ENCODE data around the gene ARPIN. TPM values are rescaled to one million over a fixed set of nuclear protein-coding genes. Genes with fewer than 3 reads are reported as not detected.

Gene ARPIN
- total and polyA plus RNA-seq, 4 experiments from 2014 or later, result 0.11 to 0.26 TPM; not detected in 2

GRCh38 chr15:89877083-89877425 is 35.7 kb downstream of the ARPIN start:
- Mint-ChIP-seq H3K27me3 (no peaks in the 10 kb centered on the region), H3K27ac (peak overlapping the region in 3 of 7 donors; percentile 7 to 67 (median 66)), H3K9me3 (no peaks in the 10 kb centered on the region), H3K4me1 (peaks cover 4 to 7% (median 5%) of the 10 kb centered on the region in 4 donors), H3K4me3 (no peak overlapping the region), H3K36me3 (peaks cover 18 to 38% of the 10 kb centered on the region in 2 donors)
- Histone ChIP-seq H3K36me3 (ENCODE audit: insufficient read depth, low read length) (no peaks in the 10 kb centered on the region), H3K4me1 (ENCODE audit: insufficient read depth, low read length) (no peaks in the 10 kb centered on the region), H3K9me3 (ENCODE audit: control insufficient read depth in 1 of 2, low read length in 2 of 2) (no peaks in the 10 kb centered on the region), H3K27me3 (ENCODE audit: insufficient read depth, low read length) (no peaks in the 10 kb centered on the region), H3K4me3 (ENCODE audit: low read length in 2 of 2) (no peak overlapping the region), H3K27ac (ENCODE audit: low read depth, low read length) (no peak overlapping the region)
- intact Hi-C loops (cut with micrococcal nuclease), result loop anchor here (5.0 kb wide), 1 partner anchor 210 kb away; no protein-coding TSS in a partner anchor
- ChIA-PET POLR2A (ENCODE audit: partially characterized antibody) (interaction anchor here (0.9 to 1.4 kb wide), 2 partner anchors 14 to 17 kb away, joined by 3 read pairs; partner anchors contain the start of gene AP3S2), CTCF (ENCODE audit: partially characterized antibody) (interaction anchor here (0.8 to 5.8 kb wide), 13 partner anchors 11 to 199 kb away, joined by 3 to 92 read pairs (median 5); partner anchors contain the start of gene AP3S2)
- no peak for DNase-seq

- peaks cover 3% of the 10 kb centered on the region for H3K36me3 ChIP-seq (ENCODE audit: insufficient read depth, low read length)
- Mint-ChIP-seq H3K4me3 (no peak overlapping the region), H3K27ac (peak overlapping the region in 3 of 7 donors; percentile 7 to 67 (median 66)), H3K36me3 (peaks cover 21 to 37% of the 10 kb centered on the region in 2 donors), H3K4me1 (peaks cover 4 to 7% (median 5%) of the 10 kb centered on the region in 4 donors), H3K27me3 (no peaks in the 10 kb centered on the region), H3K9me3 (no peaks in the 10 kb centered on the region)
- intact Hi-C loops (cut with micrococcal nuclease), result loop anchor here (5.0 kb wide), 1 partner anchor 211 kb away; no protein-coding TSS in a partner anchor
- DNase-seq, result no peak
- no peaks in the 10 kb centered on the region for H3K4me1 ChIP-seq (ENCODE audit: insufficient read depth, low read length)
- H3K27ac ChIP-seq (ENCODE audit: low read depth, low read length), result no peak overlapping the region
- POLR2A ChIA-PET (ENCODE audit: partially characterized antibody), result interaction anchor here (0.9 to 1.4 kb wide), 2 partner anchors 14 to 18 kb away, joined by 3 read pairs; partner anchors contain the start of gene AP3S2
- CTCF ChIA-PET (ENCODE audit: partially characterized antibody), result interaction anchor here (0.8 to 5.8 kb wide), 14 partner anchors 11 to 199 kb away, joined by 3 to 92 read pairs (median 5); partner anchors contain the start of gene AP3S2
- H3K9me3 ChIP-seq (ENCODE audit: control insufficient read depth in 1 of 2, low read length in 2 of 2), result no peaks in the 10 kb centered on the region
- no peak overlapping the region for H3K4me3 ChIP-seq (ENCODE audit: low read length in 2 of 2)
- no peaks in the 10 kb centered on the region for H3K27me3 ChIP-seq (ENCODE audit: insufficient read depth, low read length)
These were observed 36.2 kb downstream of the ARPIN start for GRCh38 chr15:89876396-89877082.

- intact Hi-C loops (cut with micrococcal nuclease), result loop anchor here (1.0 to 5.0 kb wide), 3 partner anchors 135 to 212 kb away; no protein-coding TSS in a partner anchor
- peaks cover 6% of the 10 kb centered on the region for H3K36me3 ChIP-seq (ENCODE audit: insufficient read depth, low read length)
- H3K4me1 ChIP-seq (ENCODE audit: insufficient read depth, low read length), result no peaks in the 10 kb centered on the region
- H3K27ac ChIP-seq (ENCODE audit: low read depth, low read length), result no peak overlapping the region
- Mint-ChIP-seq H3K36me3 (peaks cover 22 to 34% of the 10 kb centered on the region in 2 donors), H3K4me3 (no peak overlapping the region), H3K27me3 (no peaks in the 10 kb centered on the region), H3K9me3 (no peaks in the 10 kb centered on the region), H3K4me1 (peaks cover 4 to 7% (median 5%) of the 10 kb centered on the region in 4 donors), H3K27ac (peak overlapping the region in 4 of 7 donors; percentile 1 to 63 (median 58))
- DNase-seq, result no peak
- no peaks in the 10 kb centered on the region for H3K27me3 ChIP-seq (ENCODE audit: insufficient read depth, low read length)
- no peak overlapping the region for H3K4me3 ChIP-seq (ENCODE audit: low read length in 2 of 2)
- POLR2A ChIA-PET (ENCODE audit: partially characterized antibody), result no interaction called here
- no peaks in the 10 kb centered on the region for H3K9me3 ChIP-seq (ENCODE audit: control insufficient read depth in 1 of 2, low read length in 2 of 2)
- CTCF ChIA-PET (ENCODE audit: partially characterized antibody), result interaction anchor here (1.3 to 5.8 kb wide), 11 partner anchors 11 to 243 kb away, joined by 3 to 92 read pairs (median 11); partner anchors contain the start of gene AP3S2
These were observed 37.0 kb downstream of the ARPIN start for GRCh38 chr15:89875741-89876140.

- Histone ChIP-seq H3K9me3 (ENCODE audit: control insufficient read depth in 1 of 2, low read length in 2 of 2) (no peaks in the 10 kb centered on the region), H3K4me1 (ENCODE audit: insufficient read depth, low read length) (no peaks in the 10 kb centered on the region), H3K4me3 (ENCODE audit: low read length in 2 of 2) (no peak overlapping the region), H3K27ac (ENCODE audit: low read depth, low read length) (no peak overlapping the region), H3K36me3 (ENCODE audit: insufficient read depth, low read length) (peaks cover 11% of the 10 kb centered on the region), H3K27me3 (ENCODE audit: insufficient read depth, low read length) (no peaks in the 10 kb centered on the region)
- CTCF ChIA-PET (ENCODE audit: partially characterized antibody), result interaction anchor here (0.6 to 5.8 kb wide), 48 partner anchors 8 to 247 kb away, joined by 3 to 92 read pairs (median 4); partner anchors contain the start of genes AP3S2, IDH2 and MESP1
- Mint-ChIP-seq H3K9me3 (no peaks in the 10 kb centered on the region), H3K36me3 (peaks cover 28 to 40% of the 10 kb centered on the region in 2 donors), H3K27ac (peak overlapping the region in 6 of 7 donors; percentile 1 to 59 (median 29)), H3K4me3 (no peak overlapping the region), H3K27me3 (no peaks in the 10 kb centered on the region), H3K4me1 (peaks cover 4 to 7% (median 5%) of the 10 kb centered on the region in 4 donors)
- intact Hi-C loops (cut with micrococcal nuclease), result loop anchor here (1.0 to 5.0 kb wide), 3 partner anchors 135 to 212 kb away; no protein-coding TSS in a partner anchor
- POLR2A ChIA-PET (ENCODE audit: partially characterized antibody), result interaction anchor here (1.1 to 1.4 kb wide), 2 partner anchors 16 to 18 kb away, joined by 4 to 11 read pairs; partner anchors contain the start of gene AP3S2
- peak; percentile 67 to 75 (median 74) for DNase-seq
These were observed 37.7 kb downstream of the ARPIN start for GRCh38 chr15:89874926-89875564.

- H3K4me1 Mint-ChIP-seq, result peaks cover 4 to 7% (median 6%) of the 10 kb centered on the region in 4 donors
- peaks cover 12% of the 10 kb centered on the region for H3K36me3 ChIP-seq (ENCODE audit: insufficient read depth, low read length)
- H3K27me3 Mint-ChIP-seq, result no peaks in the 10 kb centered on the region
- H3K4me3 Mint-ChIP-seq, result no peak overlapping the region
- no peaks in the 10 kb centered on the region for H3K9me3 Mint-ChIP-seq
- no peaks in the 10 kb centered on the region for H3K4me1 ChIP-seq (ENCODE audit: insufficient read depth, low read length)
- intact Hi-C loops (cut with micrococcal nuclease), result no loop called here
- no peak overlapping the region for H3K4me3 ChIP-seq (ENCODE audit: low read length in 2 of 2)
- POLR2A ChIA-PET (ENCODE audit: partially characterized antibody), result no interaction called here
- DNase-seq, result no peak
- H3K36me3 Mint-ChIP-seq, result peaks cover 25 to 33% of the 10 kb centered on the region in 2 donors
- no peak overlapping the region for H3K27ac ChIP-seq (ENCODE audit: low read depth, low read length)
- no peaks in the 10 kb centered on the region for H3K27me3 ChIP-seq (ENCODE audit: insufficient read depth, low read length)
- H3K27ac Mint-ChIP-seq, result no peak overlapping the region
- CTCF ChIA-PET (ENCODE audit: partially characterized antibody), result no interaction called here
- H3K9me3 ChIP-seq (ENCODE audit: control insufficient read depth in 1 of 2, low read length in 2 of 2), result no peaks in the 10 kb centered on the region
These were observed 42.0 kb downstream of the ARPIN start for GRCh38 chr15:89870688-89871288.

GRCh38 chr15:89870006-89870405 is 42.7 kb downstream of the ARPIN start:
- peaks cover under 1 to 5% (median 2%) of the 10 kb centered on the region in 4 donors for H3K4me1 Mint-ChIP-seq
- no peak for DNase-seq
- peaks cover 28 to 32% of the 10 kb centered on the region in 2 donors for H3K36me3 Mint-ChIP-seq
- ChIA-PET CTCF (ENCODE audit: partially characterized antibody) (no interaction called here), POLR2A (ENCODE audit: partially characterized antibody) (no interaction called here)
- H3K9me3 Mint-ChIP-seq, result no peaks in the 10 kb centered on the region
- no peak overlapping the region for H3K27ac Mint-ChIP-seq
- H3K4me3 Mint-ChIP-seq, result no peak overlapping the region
- Histone ChIP-seq H3K27me3 (ENCODE audit: insufficient read depth, low read length) (no peaks in the 10 kb centered on the region), H3K4me1 (ENCODE audit: insufficient read depth, low read length) (no peaks in the 10 kb centered on the region), H3K4me3 (ENCODE audit: low read length in 2 of 2) (no peak overlapping the region), H3K36me3 (ENCODE audit: insufficient read depth, low read length) (peaks cover 17% of the 10 kb centered on the region), H3K9me3 (ENCODE audit: control insufficient read depth in 1 of 2, low read length in 2 of 2) (no peaks in the 10 kb centered on the region), H3K27ac (ENCODE audit: low read depth, low read length) (no peak overlapping the region)
- intact Hi-C loops (cut with micrococcal nuclease), result no loop called here
- no peaks in the 10 kb centered on the region for H3K27me3 Mint-ChIP-seq

All from CD4-positive, alpha-beta memory T cell (primary cell).